Spinal cord (tissue), 10 donors: Measurements from ENCODE around the gene CEP192. TPM values are rescaled to one million over a fixed set of nuclear protein-coding genes. Genes with fewer than 3 reads are reported as not detected.
"Not testable (repeated sequence)": the region's sequence is repeated elsewhere in the genome, so short reads cannot be mapped to it uniquely, and the experiment has no call there.

Experiments used
- DNase-seq, 6 donors: peaks; one replicate each; pipeline versions ENCODE4 v3.0.0 to v3.0.0-alpha.2; 2013 to 2015; ENCODE audit warnings: low spot score in 6 of 6, low read depth in 4 of 6
- H3K27ac ChIP-seq: one replicate; pipeline ENCODE4 v1.5.1; 2013; ENCODE audit warnings: low read depth, low read length, control low read depth
- H3K27me3 ChIP-seq: one replicate; pipeline ENCODE4 v1.6.1; 2013; ENCODE audit warnings: low read length; ENCODE audit not compliant: control insufficient read depth, insufficient read depth
- H3K36me3 ChIP-seq: one replicate; pipeline ENCODE4 v1.6.1; 2013; ENCODE audit warnings: low read length; ENCODE audit not compliant: control insufficient read depth, insufficient read depth
- H3K4me1 ChIP-seq: one replicate; pipeline ENCODE4 v1.6.1; 2013; ENCODE audit warnings: low read length; ENCODE audit not compliant: control insufficient read depth, insufficient read depth
- H3K4me3 ChIP-seq: one replicate; pipeline ENCODE4 v1.5.1; 2013; ENCODE audit warnings: low read depth, low read length, control low read depth
- H3K9me3 ChIP-seq: one replicate; pipeline ENCODE4 v1.6.1; 2013; ENCODE audit warnings: low read length; ENCODE audit not compliant: control insufficient read depth, insufficient read depth
- WGBS: methylation state at CpG from one replicate; pipeline ENCODE4 v1.1.5; 2013; ENCODE audit warnings: missing lambda C conversion rate; ENCODE audit not compliant: insufficient coverage; 5-methylcytosine and 5-hydroxymethylcytosine counted together
- polyA plus RNA-seq, 2 donors: library from polyadenylated mRNA; unstranded; fragments of 120-200 nt; gene quantifications; one replicate each; pipeline ENCODE4 v1.2.1, GENCODE V29; 2013; ENCODE audit not compliant: insufficient read length in 2 of 2
- total RNA-seq, 2 donors: library from RNA; depleted of rRNA in 1 of 2; stranded (reverse); fragments of 120-200 nt in 1 of 2; fragments of >200 nt in 1 of 2; gene quantifications; one replicate each; pipeline versions ENCODE4 v1.2.3 to v1.2.4, GENCODE V29; 2013 to 2014
- donor health status: healthy.

Gene CEP192
- total and polyA plus RNA-seq, 4 donors = 25.7 to 55.1 (median 34.6) TPM

GRCh38 chr18:13086906-13087305 is 95.7 kb downstream of the CEP192 start:
- no peak for DNase-seq
- H3K9me3 ChIP-seq = no peaks in the 10 kb centered on the region
- WGBS = 100% methylated on average over 1 of the region's 4 CpGs
- H3K4me1 ChIP-seq = no peaks in the 10 kb centered on the region
- H3K36me3 ChIP-seq = peaks cover 8% of the 10 kb centered on the region
- no peaks in the 10 kb centered on the region for H3K27me3 ChIP-seq
- H3K27ac ChIP-seq = no peak overlapping the region
- H3K4me3 ChIP-seq = no peak overlapping the region

DNA sequence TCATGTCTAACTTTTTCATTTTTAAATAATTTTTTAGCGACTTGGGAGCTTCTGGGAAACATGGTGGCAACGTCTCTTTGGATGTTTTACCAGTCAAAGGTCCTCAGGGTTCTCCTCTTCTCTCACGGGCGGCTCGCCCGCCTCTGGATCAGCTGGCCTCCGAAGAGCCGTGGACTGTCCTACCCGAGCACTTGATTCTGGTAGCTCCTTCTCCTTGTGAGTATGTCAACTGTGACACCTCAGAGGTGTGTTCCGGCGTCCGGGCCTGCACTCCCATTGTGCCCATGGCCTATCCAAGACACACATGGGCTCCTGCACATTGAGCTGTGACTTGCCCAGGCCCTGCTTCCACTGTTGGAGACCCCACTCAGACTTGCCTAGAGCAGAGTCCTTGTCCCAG is 104.3 kb downstream of the CEP192 start:
- no peak overlapping the region for H3K4me3 ChIP-seq
- no peak overlapping the region for H3K27ac ChIP-seq
- WGBS = 92% methylated on average over 12 of the region's 12 CpGs
- DNase-seq = no peak
- no peaks in the 10 kb centered on the region for H3K4me1 ChIP-seq
- no peaks in the 10 kb centered on the region for H3K9me3 ChIP-seq
- no peaks in the 10 kb centered on the region for H3K27me3 ChIP-seq
- H3K36me3 ChIP-seq = peaks cover 36% of the 10 kb centered on the region

DNA sequence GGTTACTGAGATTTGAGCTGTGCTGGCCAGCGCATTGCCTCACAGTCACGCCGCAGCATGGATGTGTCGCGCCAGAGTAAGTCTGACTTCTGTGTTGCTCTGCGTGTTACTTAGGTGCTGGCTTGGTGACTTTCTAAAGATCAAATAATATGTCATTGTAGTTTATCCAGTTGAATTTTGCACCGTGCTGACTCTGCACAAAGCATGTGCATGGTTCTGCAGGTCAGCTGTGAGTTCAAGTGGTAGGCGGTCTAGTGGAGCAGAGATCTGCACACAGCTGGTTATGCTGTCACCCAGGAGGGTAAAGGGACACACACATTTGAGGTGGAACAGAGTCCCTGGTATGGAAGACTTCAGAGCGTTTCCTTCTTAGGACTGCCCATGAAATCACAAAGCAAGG is 105.1 kb downstream of the CEP192 start:
- Histone ChIP-seq H3K27ac (no peak overlapping the region), H3K4me1 (no peaks in the 10 kb centered on the region), H3K9me3 (no peaks in the 10 kb centered on the region), H3K27me3 (no peaks in the 10 kb centered on the region), H3K36me3 (peaks cover 40% of the 10 kb centered on the region), H3K4me3 (no peak overlapping the region)
- WGBS = 100% methylated on average over 9 of the region's 9 CpGs
- no peak for DNase-seq

GRCh38 chr18:13096719-13097118 is 105.6 kb downstream of the CEP192 start:
- Histone ChIP-seq H3K4me3 (no peak overlapping the region), H3K27me3 (no peaks in the 10 kb centered on the region), H3K36me3 (peaks cover 45% of the 10 kb centered on the region), H3K9me3 (no peaks in the 10 kb centered on the region), H3K4me1 (no peaks in the 10 kb centered on the region), H3K27ac (no peak overlapping the region)
- WGBS = 100% methylated on average over 1 of the region's 3 CpGs
- no peak for DNase-seq

GRCh38 chr18:13098104-13098503 is 106.9 kb downstream of the CEP192 start:
- not testable (repeated sequence) for H3K4me1 ChIP-seq, H3K27ac ChIP-seq, H3K9me3 ChIP-seq, H3K4me3 ChIP-seq, H3K27me3 ChIP-seq, DNase-seq
- 100% methylated on average over 7 of the region's 26 CpGs for WGBS
- H3K36me3 ChIP-seq = peaks cover 58% of the 10 kb centered on the region

DNA sequence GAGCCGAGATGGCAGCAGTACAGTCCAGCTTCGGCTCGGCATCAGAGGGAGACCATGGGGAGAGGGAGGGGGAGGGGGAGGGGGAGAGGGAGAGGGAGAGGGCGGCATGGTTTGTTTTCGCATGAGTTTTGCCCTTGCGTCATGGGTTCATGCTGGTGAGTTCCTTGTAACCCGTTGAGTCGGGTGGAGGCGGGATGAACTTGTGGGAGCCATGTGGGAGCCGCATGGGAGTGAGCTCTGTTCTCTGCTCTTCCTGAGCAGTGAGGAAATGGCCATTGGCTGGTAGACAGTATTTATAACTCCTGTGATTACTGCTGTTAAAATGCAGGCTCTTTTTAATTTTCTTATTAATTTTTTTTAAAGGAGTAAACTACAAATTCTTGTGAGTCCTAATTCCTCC is 108.0 kb downstream of the CEP192 start:
- Histone ChIP-seq H3K36me3 (peaks cover 64% of the 10 kb centered on the region), H3K9me3 (no peaks in the 10 kb centered on the region), H3K4me1 (no peaks in the 10 kb centered on the region), H3K27ac (no peak overlapping the region), H3K4me3 (no peak overlapping the region), H3K27me3 (no peaks in the 10 kb centered on the region)
- 96% methylated on average over 7 of the region's 10 CpGs for WGBS
- DNase-seq = no peak

GRCh38 chr18:13100942-13101658 is 109.9 kb downstream of the CEP192 start:
- H3K27me3 ChIP-seq = no peaks in the 10 kb centered on the region

GRCh38 chr18:13101659-13102197 is 110.6 kb downstream of the CEP192 start:
- Histone ChIP-seq H3K27ac (no peak overlapping the region), H3K9me3 (no peaks in the 10 kb centered on the region), H3K4me1 (no peaks in the 10 kb centered on the region), H3K27me3 (no peaks in the 10 kb centered on the region), H3K36me3 (peaks cover 56% of the 10 kb centered on the region), H3K4me3 (no peak overlapping the region)
- DNase-seq = no peak
- 94% methylated on average over 4 of the region's 4 CpGs for WGBS

More at GRCh38 chr18:13100942-13101658, 109.9 kb downstream of the CEP192 start:
- Histone ChIP-seq H3K27ac (no peak overlapping the region), H3K9me3 (no peaks in the 10 kb centered on the region), H3K4me3 (no peak overlapping the region), H3K4me1 (no peaks in the 10 kb centered on the region), H3K36me3 (peaks cover 56% of the 10 kb centered on the region)
- 98% methylated on average over 11 of the region's 14 CpGs for WGBS
- no peak for DNase-seq

DNA sequence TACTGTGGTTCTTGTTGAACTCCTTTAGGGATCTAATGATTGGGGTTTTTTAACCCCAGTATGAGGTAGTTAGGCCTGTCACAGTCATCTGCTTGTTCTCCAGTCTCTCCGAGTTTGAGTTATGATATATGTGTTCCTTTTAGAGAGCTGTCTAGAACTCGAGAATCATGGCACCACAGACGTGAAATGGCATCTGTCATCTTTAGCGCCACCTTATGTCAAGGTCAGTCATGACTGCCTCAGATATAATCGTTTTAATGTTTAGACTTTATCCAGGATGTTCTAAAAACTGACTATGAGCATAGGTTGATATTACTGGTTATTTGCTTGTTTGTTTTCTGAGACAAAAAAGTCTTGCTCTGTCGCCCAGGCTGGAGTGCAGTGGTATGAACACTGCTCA is 112.2 kb downstream of the CEP192 start:
- peaks cover 49% of the 10 kb centered on the region for H3K36me3 ChIP-seq
- WGBS = 68% methylated on average over 4 of the region's 6 CpGs

GRCh38 chr18:13105059-13105458 is 113.9 kb downstream of the CEP192 start:
- Histone ChIP-seq H3K36me3 (peaks cover 45% of the 10 kb centered on the region), H3K4me3 (no peak overlapping the region)

More for the DNA sequence above, 112.2 kb downstream of the CEP192 start:
- Histone ChIP-seq H3K9me3 (no peaks in the 10 kb centered on the region), H3K27me3 (no peaks in the 10 kb centered on the region), H3K4me1 (no peaks in the 10 kb centered on the region), H3K27ac (no peak overlapping the region), H3K4me3 (no peak overlapping the region)
- DNase-seq = no peak

More at GRCh38 chr18:13105059-13105458, 113.9 kb downstream of the CEP192 start:
- H3K4me1 ChIP-seq = no peaks in the 10 kb centered on the region
- H3K9me3 ChIP-seq = no peaks in the 10 kb centered on the region
- 96% methylated on average over 4 of the region's 4 CpGs for WGBS
- DNase-seq = no peak
- no peak overlapping the region for H3K27ac ChIP-seq
- H3K27me3 ChIP-seq = no peaks in the 10 kb centered on the region
